ENCODE measurements around the gene TMEM178B.

TMEM178B gene

DNA sequence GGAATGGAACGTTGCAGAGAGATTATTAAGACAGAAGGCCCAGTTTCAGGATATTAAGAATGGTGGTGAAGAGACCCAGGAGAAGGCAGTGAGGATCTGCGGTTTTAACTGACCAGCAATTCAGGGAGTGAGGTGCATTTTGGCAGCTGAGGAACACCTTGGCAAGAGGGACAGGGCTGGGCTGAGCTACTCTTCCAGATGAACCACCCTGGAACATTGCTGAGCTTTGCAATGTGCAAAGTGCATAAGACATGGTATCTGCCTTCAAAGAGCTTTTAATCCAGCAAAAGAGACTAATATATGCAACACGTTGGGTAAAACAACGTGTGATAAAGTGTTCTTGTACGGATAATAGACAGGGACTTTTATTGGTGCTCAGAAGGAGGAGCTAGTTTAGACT, 296.3 kb downstream of the TMEM178B start:
- TF ChIP-seq ZNF664 (tag by site-specific recombination; IDR thresholded peaks at IDR 0.05) (no peak), ZNF621 (tag by site-specific recombination; IDR thresholded peaks at IDR 0.05) (no peak), ZNF155 (tag by site-specific recombination; IDR thresholded peaks at IDR 0.05) (no peak), ZNF202 (tag by site-specific recombination; IDR thresholded peaks at IDR 0.05; ENCODE audit: borderline replicate concordance) (no peak), ZNF354C (tag by site-specific recombination; IDR thresholded peaks at IDR 0.05; ENCODE audit: borderline replicate concordance, low read depth) (no peak), SCRT2 (tag by site-specific recombination; IDR thresholded peaks at IDR 0.05) (no peak), ZNF146 (tag by site-specific recombination; IDR thresholded peaks at IDR 0.05) (no peak), ZNF768 (tag by site-specific recombination; IDR thresholded peaks at IDR 0.05) (no peak), TRIM28 (IDR thresholded peaks at IDR 0.05; ENCODE audit: borderline replicate concordance, low read length) (no peak), EGR2 (tag by site-specific recombination; IDR thresholded peaks at IDR 0.05; ENCODE audit: low read depth) (no peak), ZBTB8A (tag by site-specific recombination; IDR thresholded peaks at IDR 0.05) (no peak), ZNF133 (tag by site-specific recombination; IDR thresholded peaks at IDR 0.05) (no peak), BCL11A (tag by site-specific recombination; IDR thresholded peaks at IDR 0.05; ENCODE audit: low read depth) (no peak), HOXC10 (CRISPR knock-in tag; IDR thresholded peaks at IDR 0.05) (no peak)
- TF ChIP-seq, protein P1, sequence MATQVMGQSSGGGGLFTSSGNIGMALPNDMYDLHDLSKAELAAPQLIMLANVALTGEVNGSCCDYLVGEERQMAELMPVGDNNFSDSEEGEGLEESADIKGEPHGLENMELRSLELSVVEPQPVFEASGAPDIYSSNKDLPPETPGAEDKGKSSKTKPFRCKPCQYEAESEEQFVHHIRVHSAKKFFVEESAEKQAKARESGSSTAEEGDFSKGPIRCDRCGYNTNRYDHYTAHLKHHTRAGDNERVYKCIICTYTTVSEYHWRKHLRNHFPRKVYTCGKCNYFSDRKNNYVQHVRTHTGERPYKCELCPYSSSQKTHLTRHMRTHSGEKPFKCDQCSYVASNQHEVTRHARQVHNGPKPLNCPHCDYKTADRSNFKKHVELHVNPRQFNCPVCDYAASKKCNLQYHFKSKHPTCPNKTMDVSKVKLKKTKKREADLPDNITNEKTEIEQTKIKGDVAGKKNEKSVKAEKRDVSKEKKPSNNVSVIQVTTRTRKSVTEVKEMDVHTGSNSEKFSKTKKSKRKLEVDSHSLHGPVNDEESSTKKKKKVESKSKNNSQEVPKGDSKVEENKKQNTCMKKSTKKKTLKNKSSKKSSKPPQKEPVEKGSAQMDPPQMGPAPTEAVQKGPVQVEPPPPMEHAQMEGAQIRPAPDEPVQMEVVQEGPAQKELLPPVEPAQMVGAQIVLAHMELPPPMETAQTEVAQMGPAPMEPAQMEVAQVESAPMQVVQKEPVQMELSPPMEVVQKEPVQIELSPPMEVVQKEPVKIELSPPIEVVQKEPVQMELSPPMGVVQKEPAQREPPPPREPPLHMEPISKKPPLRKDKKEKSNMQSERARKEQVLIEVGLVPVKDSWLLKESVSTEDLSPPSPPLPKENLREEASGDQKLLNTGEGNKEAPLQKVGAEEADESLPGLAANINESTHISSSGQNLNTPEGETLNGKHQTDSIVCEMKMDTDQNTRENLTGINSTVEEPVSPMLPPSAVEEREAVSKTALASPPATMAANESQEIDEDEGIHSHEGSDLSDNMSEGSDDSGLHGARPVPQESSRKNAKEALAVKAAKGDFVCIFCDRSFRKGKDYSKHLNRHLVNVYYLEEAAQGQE (tag by site-specific recombination; IDR thresholded peaks at IDR 0.05): no peak
- TF ChIP-seq, protein P2, sequence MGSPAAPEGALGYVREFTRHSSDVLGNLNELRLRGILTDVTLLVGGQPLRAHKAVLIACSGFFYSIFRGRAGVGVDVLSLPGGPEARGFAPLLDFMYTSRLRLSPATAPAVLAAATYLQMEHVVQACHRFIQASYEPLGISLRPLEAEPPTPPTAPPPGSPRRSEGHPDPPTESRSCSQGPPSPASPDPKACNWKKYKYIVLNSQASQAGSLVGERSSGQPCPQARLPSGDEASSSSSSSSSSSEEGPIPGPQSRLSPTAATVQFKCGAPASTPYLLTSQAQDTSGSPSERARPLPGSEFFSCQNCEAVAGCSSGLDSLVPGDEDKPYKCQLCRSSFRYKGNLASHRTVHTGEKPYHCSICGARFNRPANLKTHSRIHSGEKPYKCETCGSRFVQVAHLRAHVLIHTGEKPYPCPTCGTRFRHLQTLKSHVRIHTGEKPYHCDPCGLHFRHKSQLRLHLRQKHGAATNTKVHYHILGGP (tag by site-specific recombination; IDR thresholded peaks at IDR 0.05): no peak
- TF ChIP-seq, protein P3, sequence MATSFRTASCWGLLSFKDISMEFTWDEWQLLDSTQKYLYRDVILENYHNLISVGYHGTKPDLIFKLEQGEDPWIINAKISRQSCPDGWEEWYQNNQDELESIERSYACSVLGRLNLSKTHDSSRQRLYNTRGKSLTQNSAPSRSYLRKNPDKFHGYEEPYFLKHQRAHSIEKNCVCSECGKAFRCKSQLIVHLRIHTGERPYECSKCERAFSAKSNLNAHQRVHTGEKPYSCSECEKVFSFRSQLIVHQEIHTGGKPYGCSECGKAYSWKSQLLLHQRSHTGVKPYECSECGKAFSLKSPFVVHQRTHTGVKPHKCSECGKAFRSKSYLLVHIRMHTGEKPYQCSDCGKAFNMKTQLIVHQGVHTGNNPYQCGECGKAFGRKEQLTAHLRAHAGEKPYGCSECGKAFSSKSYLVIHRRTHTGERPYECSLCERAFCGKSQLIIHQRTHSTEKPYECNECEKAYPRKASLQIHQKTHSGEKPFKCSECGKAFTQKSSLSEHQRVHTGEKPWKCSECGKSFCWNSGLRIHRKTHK (tag by site-specific recombination; IDR thresholded peaks at IDR 0.05): no peak
- TF ChIP-seq, protein P4, sequence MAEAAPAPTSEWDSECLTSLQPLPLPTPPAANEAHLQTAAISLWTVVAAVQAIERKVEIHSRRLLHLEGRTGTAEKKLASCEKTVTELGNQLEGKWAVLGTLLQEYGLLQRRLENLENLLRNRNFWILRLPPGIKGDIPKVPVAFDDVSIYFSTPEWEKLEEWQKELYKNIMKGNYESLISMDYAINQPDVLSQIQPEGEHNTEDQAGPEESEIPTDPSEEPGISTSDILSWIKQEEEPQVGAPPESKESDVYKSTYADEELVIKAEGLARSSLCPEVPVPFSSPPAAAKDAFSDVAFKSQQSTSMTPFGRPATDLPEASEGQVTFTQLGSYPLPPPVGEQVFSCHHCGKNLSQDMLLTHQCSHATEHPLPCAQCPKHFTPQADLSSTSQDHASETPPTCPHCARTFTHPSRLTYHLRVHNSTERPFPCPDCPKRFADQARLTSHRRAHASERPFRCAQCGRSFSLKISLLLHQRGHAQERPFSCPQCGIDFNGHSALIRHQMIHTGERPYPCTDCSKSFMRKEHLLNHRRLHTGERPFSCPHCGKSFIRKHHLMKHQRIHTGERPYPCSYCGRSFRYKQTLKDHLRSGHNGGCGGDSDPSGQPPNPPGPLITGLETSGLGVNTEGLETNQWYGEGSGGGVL (tag by site-specific recombination; IDR thresholded peaks at IDR 0.05): no peak
- no peak overlapping the region for H3K4me3 ChIP-seq (ENCODE audit: low read depth, low read length)
- H3K9me3 ChIP-seq (ENCODE audit: control insufficient read depth, insufficient read depth, low read depth, low read length): no peaks in the 10 kb centered on the region
- H3K27ac ChIP-seq (ENCODE audit: extremely low read depth, low read depth, low read length): no peak overlapping the region
- H3K36me3 ChIP-seq (ENCODE audit: control insufficient read depth in 2 of 2, insufficient read depth in 1 of 2, low read length in 2 of 2): no peaks in the 10 kb centered on the region
- ChIA-PET CTCF (no interaction called here), POLR2A (no interaction called here)
- H3K4me1 ChIP-seq (ENCODE audit: control insufficient read depth, insufficient read depth, low read length): no peaks in the 10 kb centered on the region

DNA sequence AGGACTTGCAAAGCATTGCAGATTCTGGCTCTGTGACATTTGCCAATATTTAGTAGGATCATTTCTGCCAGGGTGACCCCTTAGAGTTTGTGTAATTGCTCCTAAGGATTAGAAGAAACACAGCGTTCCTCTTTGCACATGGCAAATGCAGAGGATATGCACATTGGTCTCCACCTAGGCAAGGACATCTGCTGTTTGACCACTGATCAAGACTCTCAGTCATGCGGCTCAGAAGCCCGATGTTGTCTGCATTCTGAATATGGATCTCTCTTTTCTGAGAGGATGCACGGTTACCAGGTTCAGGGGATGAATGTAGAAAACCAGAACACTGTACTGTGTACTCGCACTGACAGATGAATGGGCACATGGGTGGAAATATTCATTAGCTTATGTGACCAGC, 296.8 kb downstream of the TMEM178B start:
- Histone ChIP-seq H3K36me3 (ENCODE audit: control insufficient read depth in 2 of 2, insufficient read depth in 1 of 2, low read length in 2 of 2) (no peaks in the 10 kb centered on the region), H3K9me3 (ENCODE audit: control insufficient read depth, insufficient read depth, low read depth, low read length) (no peaks in the 10 kb centered on the region), H3K27ac (ENCODE audit: extremely low read depth, low read depth, low read length) (no peak overlapping the region), H3K4me3 (ENCODE audit: low read depth, low read length) (no peak overlapping the region), H3K4me1 (ENCODE audit: control insufficient read depth, insufficient read depth, low read length) (no peaks in the 10 kb centered on the region)
- ChIA-PET CTCF (interaction anchor here (0.7 kb wide), 1 partner anchor 1430 kb away, joined by 3 read pairs; no protein-coding TSS in a partner anchor), POLR2A (no interaction called here)
- TF ChIP-seq HOXA7 (CRISPR knock-in tag; IDR thresholded peaks at IDR 0.05; ENCODE audit: borderline replicate concordance): no peak
- no peak for TF ChIP-seq KLF10 (tag by site-specific recombination; IDR thresholded peaks at IDR 0.05)
- TF ChIP-seq PRDM1 (tag by site-specific recombination; IDR thresholded peaks at IDR 0.05): no peak
- TF ChIP-seq, protein P5, sequence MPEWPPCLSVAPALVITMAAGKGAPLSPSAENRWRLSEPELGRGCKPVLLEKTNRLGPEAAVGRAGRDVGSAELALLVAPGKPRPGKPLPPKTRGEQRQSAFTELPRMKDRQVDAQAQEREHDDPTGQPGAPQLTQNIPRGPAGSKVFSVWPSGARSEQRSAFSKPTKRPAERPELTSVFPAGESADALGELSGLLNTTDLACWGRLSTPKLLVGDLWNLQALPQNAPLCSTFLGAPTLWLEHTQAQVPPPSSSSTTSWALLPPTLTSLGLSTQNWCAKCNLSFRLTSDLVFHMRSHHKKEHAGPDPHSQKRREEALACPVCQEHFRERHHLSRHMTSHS (tag by site-specific recombination; IDR thresholded peaks at IDR 0.05): no peak
- TF ChIP-seq ZNF24 (tag by site-specific recombination; IDR thresholded peaks at IDR 0.05): no peak
- TF ChIP-seq, protein P6, sequence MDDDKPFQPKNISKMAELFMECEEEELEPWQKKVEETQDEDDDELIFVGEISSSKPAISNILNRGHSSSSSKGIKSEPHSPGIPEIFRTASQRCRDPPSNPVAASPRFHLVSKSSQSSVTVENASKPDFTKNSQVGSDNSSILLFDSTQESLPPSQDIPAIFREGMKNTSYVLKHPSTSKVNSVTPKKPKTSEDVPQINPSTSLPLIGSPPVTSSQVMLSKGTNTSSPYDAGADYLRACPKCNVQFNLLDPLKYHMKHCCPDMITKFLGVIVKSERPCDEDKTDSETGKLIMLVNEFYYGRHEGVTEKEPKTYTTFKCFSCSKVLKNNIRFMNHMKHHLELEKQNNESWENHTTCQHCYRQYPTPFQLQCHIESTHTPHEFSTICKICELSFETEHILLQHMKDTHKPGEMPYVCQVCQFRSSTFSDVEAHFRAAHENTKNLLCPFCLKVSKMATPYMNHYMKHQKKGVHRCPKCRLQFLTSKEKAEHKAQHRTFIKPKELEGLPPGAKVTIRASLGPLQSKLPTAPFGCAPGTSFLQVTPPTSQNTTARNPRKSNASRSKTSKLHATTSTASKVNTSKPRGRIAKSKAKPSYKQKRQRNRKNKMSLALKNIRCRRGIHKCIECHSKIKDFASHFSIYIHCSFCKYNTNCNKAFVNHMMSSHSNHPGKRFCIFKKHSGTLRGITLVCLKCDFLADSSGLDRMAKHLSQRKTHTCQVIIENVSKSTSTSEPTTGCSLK (tag by site-specific recombination; IDR thresholded peaks at IDR 0.05): no peak
